SK-N-SH (cell line): ENCODE measurements around the gene USP47. TPM values are rescaled to one million over a fixed set of nuclear protein-coding genes. Genes with fewer than 3 reads are reported as not detected.

Experiments
- CTCF ChIA-PET: fragments of 300-600, 350-600 bp; formaldehyde crosslinking; extraction: SDS; loops from one replicate; lab custom pipeline; 2021; lab: Yijun Ruan, JAX
- POLR2A ChIA-PET: fragments of 350-600 bp; sonication (Branson Sonifier 250); formaldehyde crosslinking; extraction: SDS; loops from one replicate; lab custom pipeline; 2020; ENCODE audit warnings: antibody characterized with exemption, inconsistent platforms; lab: Yijun Ruan, JAX
- DNase-seq: peaks from one replicate; pipeline ENCODE4 v3.0.0; 2012
- H2AFZ ChIP-seq: fragments of 200-600 bp; sonication (generic); 2 replicates; pipeline ENCODE4 v1.8.1; 2016; ENCODE audit warnings: antibody characterized with exemption, mild to moderate bottlenecking, low read depth
- H3F3A ChIP-seq: fragments of 200-600 bp; sonication (generic); replicated peaks from 2 replicates; pipeline ENCODE3; 2016; ENCODE audit warnings: antibody characterized with exemption, mild to moderate bottlenecking; ENCODE audit not compliant: insufficient read depth
- H3K27ac ChIP-seq, 2 experiments: fragments of 200-500 bp in 1 of 2; fragments of 200-600 bp in 1 of 2; sonication (Bioruptor generic) in 1 of 2; sonication (generic), shearing (Covaris generic) in 1 of 2; 2 replicates each; pipeline versions ENCODE4 v1.5.1 to v1.6.1; 2014 to 2016; ENCODE audit warnings: low read depth in 2 of 2, inconsistent platforms in 1 of 2, low read length in 1 of 2, mild to moderate bottlenecking in 1 of 2, mixed read lengths in 1 of 2
- H3K27me3 ChIP-seq: fragments of 200-600 bp; sonication (generic), shearing (Covaris generic); 2 replicates; pipeline ENCODE4 v1.6.1; 2016; ENCODE audit warnings: mixed run types; ENCODE audit not compliant: insufficient read depth
- H3K36me3 ChIP-seq, 2 experiments: fragments of 200-500 bp in 1 of 2; fragments of 200-600 bp in 1 of 2; sonication (Bioruptor generic) in 1 of 2; sonication (generic) in 1 of 2; replicated peaks in 1 of 2; 2 replicates each; pipeline versions ENCODE3 to v1.5.1; 2014 to 2016; ENCODE audit warnings: low read length in 1 of 2, mild to moderate bottlenecking in 1 of 2; ENCODE audit not compliant: insufficient read depth in 2 of 2, control insufficient read depth in 1 of 2
- H3K4me1 ChIP-seq, 2 experiments: fragments of 200-500 bp in 1 of 2; fragments of 200-600 bp in 1 of 2; sonication (Bioruptor generic) in 1 of 2; sonication (generic), shearing (Covaris generic) in 1 of 2; 2 replicates each; pipeline versions ENCODE4 v1.5.1 to v1.6.1; 2014 to 2016; ENCODE audit warnings: low read depth in 1 of 2, low read length in 1 of 2, mixed run types in 1 of 2; ENCODE audit not compliant: insufficient read depth in 2 of 2, control insufficient read depth in 1 of 2
- H3K4me2 ChIP-seq: fragments of 200-600 bp; sonication (generic), shearing (Covaris generic); 2 replicates; pipeline ENCODE4 v1.6.1; 2017; ENCODE audit warnings: mixed run types
- H3K4me3 ChIP-seq, 2 experiments: fragments of 200-500 bp in 1 of 2; fragments of 200-600 bp in 1 of 2; sonication (Bioruptor generic) in 1 of 2; sonication (generic), shearing (Covaris generic) in 1 of 2; 2 replicates each; pipeline versions ENCODE4 v1.5.1 to v1.8.1; 2014 to 2016; ENCODE audit warnings: low read depth in 2 of 2, inconsistent platforms in 1 of 2, low read length in 1 of 2, mild to moderate bottlenecking in 1 of 2, mixed read lengths in 1 of 2, moderate library complexity in 1 of 2
- H3K79me2 ChIP-seq: fragments of 200-600 bp; sonication (generic); 2 replicates; pipeline ENCODE4 v1.8.1; 2017; ENCODE audit warnings: mild to moderate bottlenecking; ENCODE audit not compliant: insufficient read depth
- H3K9ac ChIP-seq: fragments of 200-600 bp; sonication (generic); 2 replicates; pipeline ENCODE4 v1.6.1; 2017; ENCODE audit warnings: mixed run types
- H3K9me2 ChIP-seq: fragments of 200-600 bp; sonication (generic); 2 replicates; pipeline ENCODE4 v1.6.1; 2017; ENCODE audit warnings: mixed run types
- H3K9me3 ChIP-seq: fragments of 200-600 bp; sonication (generic); 2 replicates; pipeline ENCODE4 v1.6.1; 2017; ENCODE audit warnings: mixed run types, mild to moderate bottlenecking, moderate library complexity
- H4K20me1 ChIP-seq: fragments of 200-600 bp; sonication (generic); 2 replicates; pipeline ENCODE4 v1.6.1; 2017; ENCODE audit warnings: mild to moderate bottlenecking, mixed run types; ENCODE audit not compliant: insufficient read depth
- ELF1 ChIP-seq: IDR thresholded peaks from 2 replicates; pipeline ENCODE4 v1.4.0; 2012
- EP300 ChIP-seq, 2 experiments: IDR thresholded peaks; 2 replicates each; pipeline versions ENCODE4 v1.4.0 to v1.6.1; 2012; ENCODE audit warnings: borderline replicate concordance in 1 of 2, low read depth in 1 of 2, low read length in 1 of 2
- FOSL2 ChIP-seq: IDR thresholded peaks from 2 replicates; pipeline ENCODE4 v1.4.0; 2012; ENCODE audit warnings: low read depth, mild to moderate bottlenecking, moderate library complexity, borderline replicate concordance
- FOXJ3 ChIP-seq: sonication (generic); formaldehyde crosslinking; IDR thresholded peaks from 2 replicates; pipeline ENCODE4 v1.5.1; 2020; ENCODE audit warnings: mild to moderate bottlenecking, missing genetic modification reagents
- GABPA ChIP-seq: IDR thresholded peaks from 2 replicates; pipeline ENCODE4 v1.4.0; 2012; ENCODE audit warnings: low read depth, mild to moderate bottlenecking
- JUND ChIP-seq: IDR thresholded peaks from 2 replicates; pipeline ENCODE4 v1.4.0; 2012
- MAX ChIP-seq: IDR thresholded peaks from 2 replicates; pipeline ENCODE4 v1.4.0; 2012; ENCODE audit warnings: low read depth
- MEF2A ChIP-seq: IDR thresholded peaks from 2 replicates; pipeline ENCODE4 v1.4.0; 2012; ENCODE audit warnings: low read depth, borderline replicate concordance
- MXI1 ChIP-seq: IDR thresholded peaks from 2 replicates; pipeline ENCODE4 v1.6.1; 2012; ENCODE audit warnings: mild to moderate bottlenecking, low read depth, low read length, improper control_type of control experiment
- NFIC ChIP-seq: IDR thresholded peaks from 2 replicates; pipeline ENCODE4 v1.4.0; 2012; ENCODE audit warnings: borderline replicate concordance
- NRF1 ChIP-seq: IDR thresholded peaks from 2 replicates; pipeline ENCODE4 v1.6.1; 2012; ENCODE audit warnings: low read depth, mild to moderate bottlenecking, low read length
- PBX3 ChIP-seq: IDR thresholded peaks from 2 replicates; pipeline ENCODE4; 2012
- POLR2AphosphoS5 ChIP-seq: IDR thresholded peaks from 2 replicates; pipeline ENCODE4 v1.6.1; 2012; ENCODE audit warnings: low read depth, low read length
- RAD21 ChIP-seq: IDR thresholded peaks from 2 replicates; pipeline ENCODE4 v1.6.1; 2012; ENCODE audit warnings: mild to moderate bottlenecking, low read length
- REST ChIP-seq: IDR thresholded peaks from 2 replicates; pipeline ENCODE4 v1.6.1; 2012; ENCODE audit warnings: mild to moderate bottlenecking, low read depth, low read length, moderate library complexity
- RXRA ChIP-seq: IDR thresholded peaks from 2 replicates; pipeline ENCODE4 v1.4.0; 2012; ENCODE audit warnings: low read depth, mild to moderate bottlenecking, borderline replicate concordance
- SIN3A ChIP-seq: IDR thresholded peaks from 2 replicates; pipeline ENCODE4 v1.6.1; 2012; ENCODE audit warnings: low read depth, mild to moderate bottlenecking, low read length, moderate library complexity, borderline replicate concordance
- SMC3 ChIP-seq: IDR thresholded peaks from 2 replicates; pipeline ENCODE4 v1.6.1; 2012; ENCODE audit warnings: low read depth, low read length, improper control_type of control experiment
- TCF12 ChIP-seq: IDR thresholded peaks from 2 replicates; pipeline ENCODE4 v1.4.0; 2012
- TEAD4 ChIP-seq: IDR thresholded peaks from 2 replicates; pipeline ENCODE4 v1.4.0; 2012; ENCODE audit warnings: mild to moderate bottlenecking, borderline replicate concordance; ENCODE audit not compliant: insufficient read depth
- ZBTB33 ChIP-seq: IDR thresholded peaks from 2 replicates; pipeline ENCODE4 v1.4.0; 2012; ENCODE audit warnings: low read depth, borderline replicate concordance
- WGBS: methylation state at CpG from one replicate; pipeline ENCODE4 v1.1.6; 2017; ENCODE audit warnings: low lambda C conversion rate; 5-methylcytosine and 5-hydroxymethylcytosine counted together
- polyA plus RNA-seq, 3 experiments: library from polyadenylated mRNA; depleted of rRNA; stranded (reverse); fragments of >200 nt; gene quantifications; 2 replicates each; pipeline ENCODE4 v1.2.3, GENCODE V29; 2012

Gene USP47
- polyA plus RNA-seq, 1 of the 3 experiments (the other 2 are of a cell fraction), result 10.3 TPM

- no peak for TF ChIP-seq REST
Observed at GRCh38 chr11:11997049-11997322, 155.2 kb downstream of the USP47 start (continued).

- Histone ChIP-seq H3K4me3 (peak overlapping the region; percentile 21 to 40; a peak in 2 of 4 replicates), H3K4me2 (peak overlapping the region; percentile 68), H3F3A (peaks cover 64% of the 10 kb centered on the region), H2AFZ (no peak overlapping the region), H3K9ac (peak overlapping the region; percentile 56), H3K9me3 (no peaks in the 10 kb centered on the region), H3K79me2 (peaks cover 67% of the 10 kb centered on the region), H4K20me1 (no peaks in the 10 kb centered on the region), H3K27me3 (no peaks in the 10 kb centered on the region), H3K36me3 (peaks cover 65 to 73% of the 10 kb centered on the region in 2 experiments), H3K27ac (peak overlapping the region; percentile 85 to 99), H3K9me2 (no peaks in the 10 kb centered on the region), H3K4me1 (peaks cover 26 to 50% of the 10 kb centered on the region in 2 experiments)
- CTCF ChIA-PET, result interaction anchor here (1.3 kb wide), 1 partner anchor 21 kb away, joined by 7 read pairs; no protein-coding TSS in a partner anchor
- DNase-seq, result no peak
- WGBS, result 25% methylated on average over 8 of the region's 8 CpGs
- POLR2A ChIA-PET, result interaction anchor here (2.4 kb wide), 1 partner anchor 18 kb away, joined by 10 read pairs; no protein-coding TSS in a partner anchor
- peak; percentile 82 for TF ChIP-seq NFIC
- no peak for TF ChIP-seq FOXJ3 (CRISPR knock-in tag)
- no peak for TF ChIP-seq SMC3
- peak; percentile 76 for TF ChIP-seq PBX3
- peak; percentile 90 for TF ChIP-seq JUND
- TF ChIP-seq SIN3A, result peak; percentile 68; the same call in 1 of the 2 replicates
- peak; percentile 40; the same call in 1 of the 2 replicates for TF ChIP-seq MAX
- TF ChIP-seq NRF1, result no peak
- peak; percentile 76; the same call in 1 of the 2 replicates for TF ChIP-seq RXRA
- TF ChIP-seq FOSL2, result peak; percentile 99
- peak; percentile 79 for TF ChIP-seq POLR2AphosphoS5
- 0 out of 2 replicates have a peak, but pooled peaks have one; percentile 17 for TF ChIP-seq ELF1
- 0 out of 2 replicates have a peak, but pooled peaks have one; percentile 12 for TF ChIP-seq GABPA
- TF ChIP-seq REST, result no peak
- TF ChIP-seq MXI1, result no peak
- TF ChIP-seq RAD21, result no peak
- TF ChIP-seq ZBTB33, result peak; percentile 67; the same call in 1 of the 2 replicates
- TF ChIP-seq EP300 (IDR thresholded peaks at IDR 0.05; ENCODE audit: borderline replicate concordance in 1 of 2, low read depth in 1 of 2, low read length in 1 of 2), result peak in 1 of 2 experiments; percentile 65; a peak in 1 of 4 replicates
- peak; percentile 85 for TF ChIP-seq TCF12
- no peak for TF ChIP-seq MEF2A
- TF ChIP-seq TEAD4, result peak; percentile 51; the same call in 1 of the 2 replicates
Observed at GRCh38 chr11:11998091-11998781, 156.5 kb downstream of the USP47 start.
